Mesodermal cell (in vitro differentiated cells): ENCODE data around the gene SLC44A5.
"Not testable (repeated sequence)": the region's sequence is repeated elsewhere in the genome, so short reads cannot be mapped to it uniquely, and the experiment has no call there.

Experiments
- H3K27ac ChIP-seq: 2 replicates; pipeline ENCODE4 v1.7.0; 2013; ENCODE audit warnings: mild to moderate bottlenecking, low read depth, low read length, moderate library complexity; ENCODE audit not compliant: severe bottlenecking
- H3K36me3 ChIP-seq: 2 replicates; pipeline ENCODE4 v1.7.1; 2013; ENCODE audit warnings: mild to moderate bottlenecking, low read length, moderate library complexity; ENCODE audit not compliant: control insufficient read depth, insufficient read depth
- H3K4me1 ChIP-seq: one replicate; pipeline ENCODE4 v1.7.1; 2013; ENCODE audit warnings: mild to moderate bottlenecking, low read length; ENCODE audit not compliant: insufficient read depth, control insufficient read depth, poor library complexity, severe bottlenecking
- H3K4me3 ChIP-seq: 2 replicates; pipeline ENCODE4 v1.7.0; 2013; ENCODE audit warnings: low read length, control low read depth, mild to moderate bottlenecking; ENCODE audit not compliant: insufficient read depth, poor library complexity, severe bottlenecking; ENCODE audit errors: extremely low read depth
- H3K9me3 ChIP-seq: 2 replicates; pipeline ENCODE4 v1.7.1; 2013; ENCODE audit warnings: mild to moderate bottlenecking, low read length, moderate library complexity; ENCODE audit not compliant: control insufficient read depth
- WGBS, 2 experiments: methylation state at CpG; one replicate each; pipeline ENCODE4 v1.1.5; 2013; ENCODE audit warnings: missing lambda C conversion rate in 2 of 2; ENCODE audit not compliant: insufficient coverage in 2 of 2; 5-methylcytosine and 5-hydroxymethylcytosine counted together

SLC44A5 gene

GRCh38 chr1:75492011-75492410, 118.9 kb downstream of the SLC44A5 start:
- Histone ChIP-seq H3K4me1 (no peaks in the 10 kb centered on the region), H3K4me3 (no peak overlapping the region), H3K9me3 (no peaks in the 10 kb centered on the region), H3K27ac (no peak overlapping the region), H3K36me3 (no peaks in the 10 kb centered on the region)
- WGBS, 2 experiments = 80% methylated on average over 1 of the region's 1 CpG; no CpG with 5 or more reads in 1 of the 2 experiments

- Histone ChIP-seq H3K9me3 (peaks cover 11% of the 10 kb centered on the region), H3K36me3 (no peaks in the 10 kb centered on the region), H3K4me3 (no peak overlapping the region), H3K27ac (no peak overlapping the region), H3K4me1 (no peaks in the 10 kb centered on the region)
- WGBS, 2 experiments = 100% methylated on average over 2 of the region's 4 CpGs
These were observed 123.5 kb downstream of the SLC44A5 start for GRCh38 chr1:75487399-75487798.

GRCh38 chr1:75484789-75485188, 126.1 kb downstream of the SLC44A5 start:
- H3K4me1 ChIP-seq = no peaks in the 10 kb centered on the region
- peaks cover 11% of the 10 kb centered on the region for H3K9me3 ChIP-seq
- no peaks in the 10 kb centered on the region for H3K36me3 ChIP-seq
- no peak overlapping the region for H3K27ac ChIP-seq
- WGBS, 2 experiments = 57 to 80% methylated on average over 1 of the region's 1 CpG
- H3K4me3 ChIP-seq = no peak overlapping the region

DNA sequence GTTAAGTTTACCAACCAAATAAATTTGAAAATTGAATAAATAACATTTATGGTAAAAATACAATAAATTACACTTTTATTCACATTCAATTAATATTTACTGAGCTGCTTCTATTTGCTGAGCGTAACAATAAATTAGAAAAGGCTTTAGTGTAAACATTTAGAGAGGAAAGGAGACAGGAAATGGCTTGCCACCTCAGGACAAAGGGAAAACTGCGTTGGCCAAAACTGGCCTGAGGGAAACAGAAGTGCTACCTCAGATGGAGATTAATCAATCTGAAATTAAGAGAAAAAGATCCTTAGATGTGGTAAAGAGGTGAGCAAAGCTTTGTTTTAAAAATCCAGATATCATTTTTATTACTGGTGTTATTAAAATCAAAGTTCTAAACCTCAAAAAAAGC, 128.0 kb downstream of the SLC44A5 start:
- peaks cover 11% of the 10 kb centered on the region for H3K9me3 ChIP-seq
- H3K4me1 ChIP-seq = no peaks in the 10 kb centered on the region
- 84 to 89% methylated on average over 1 to 2 of the region's 2 CpGs for WGBS, 2 experiments
- no peaks in the 10 kb centered on the region for H3K36me3 ChIP-seq
- H3K4me3 ChIP-seq = no peak overlapping the region
- H3K27ac ChIP-seq = no peak overlapping the region

DNA sequence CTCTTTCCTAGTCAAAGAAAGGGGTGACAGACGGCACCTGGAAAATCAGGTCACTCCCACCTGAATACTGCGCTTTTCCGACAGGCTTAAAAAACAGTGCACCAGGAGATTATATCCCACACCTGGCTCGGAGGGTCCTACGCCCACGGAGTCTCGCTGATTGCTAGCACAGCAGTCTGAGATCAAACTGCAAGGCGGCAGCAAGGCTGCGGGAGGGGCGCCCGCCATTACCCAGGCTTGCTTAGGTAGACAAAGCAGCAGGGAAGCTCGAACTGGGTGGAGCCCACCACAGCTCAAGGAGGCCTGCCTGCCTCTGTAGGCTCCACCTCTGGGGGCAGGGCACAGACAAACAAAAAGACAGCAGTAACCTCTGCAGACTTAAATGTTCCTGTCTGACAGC, 134.4 kb downstream of the SLC44A5 start:
- 80% methylated on average over 2 of the region's 12 CpGs; no CpG with 5 or more reads in 1 of the 2 experiments for WGBS, 2 experiments
- H3K36me3 ChIP-seq, H3K27ac ChIP-seq, H3K4me1 ChIP-seq, H3K9me3 ChIP-seq, H3K4me3 ChIP-seq: not testable (repeated sequence)

- H3K4me1 ChIP-seq = no peaks in the 10 kb centered on the region
- H3K9me3 ChIP-seq = no peaks in the 10 kb centered on the region
- no peaks in the 10 kb centered on the region for H3K36me3 ChIP-seq
- H3K27ac ChIP-seq = no peak overlapping the region
- no peak overlapping the region for H3K4me3 ChIP-seq
- 94% methylated on average over 4 of the region's 4 CpGs; no CpG with 5 or more reads in 1 of the 2 experiments for WGBS, 2 experiments
These were observed 135.2 kb downstream of the SLC44A5 start for GRCh38 chr1:75475696-75476095.

DNA sequence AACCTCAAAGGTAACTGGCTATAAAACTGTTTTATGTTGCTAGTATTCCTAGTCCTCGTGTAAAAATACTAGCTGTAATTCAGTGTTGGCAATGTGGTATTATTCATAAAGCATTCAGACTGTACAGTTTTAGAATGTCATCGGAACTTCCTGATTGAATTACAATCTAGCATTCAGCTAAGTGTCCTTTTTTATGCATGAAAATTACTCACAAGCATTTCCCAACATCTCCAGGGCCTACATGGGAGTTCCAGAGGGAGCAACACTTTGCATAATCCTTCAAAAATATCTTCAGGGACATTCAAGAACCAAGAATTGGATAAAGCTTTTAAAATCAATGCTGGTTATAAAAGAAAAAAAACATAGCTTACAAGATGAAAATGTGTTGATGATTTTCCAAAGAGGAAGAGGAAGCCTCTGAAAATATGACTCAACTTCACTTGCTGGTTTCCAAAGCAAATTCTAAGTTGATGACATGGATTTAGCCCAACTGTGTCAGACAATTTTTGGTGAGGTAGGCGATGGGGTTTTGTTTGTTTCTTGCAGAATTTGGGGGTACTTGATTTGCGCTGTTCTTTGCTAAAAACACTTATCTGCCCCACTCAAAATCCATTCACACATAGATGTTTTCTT, 137.8 kb downstream of the SLC44A5 start:
- Histone ChIP-seq H3K4me3 (no peak overlapping the region), H3K4me1 (no peaks in the 10 kb centered on the region), H3K36me3 (no peaks in the 10 kb centered on the region), H3K27ac (no peak overlapping the region), H3K9me3 (no peaks in the 10 kb centered on the region)
- WGBS, 2 experiments = 50 to 57% methylated on average over 1 of the region's 4 CpGs

DNA sequence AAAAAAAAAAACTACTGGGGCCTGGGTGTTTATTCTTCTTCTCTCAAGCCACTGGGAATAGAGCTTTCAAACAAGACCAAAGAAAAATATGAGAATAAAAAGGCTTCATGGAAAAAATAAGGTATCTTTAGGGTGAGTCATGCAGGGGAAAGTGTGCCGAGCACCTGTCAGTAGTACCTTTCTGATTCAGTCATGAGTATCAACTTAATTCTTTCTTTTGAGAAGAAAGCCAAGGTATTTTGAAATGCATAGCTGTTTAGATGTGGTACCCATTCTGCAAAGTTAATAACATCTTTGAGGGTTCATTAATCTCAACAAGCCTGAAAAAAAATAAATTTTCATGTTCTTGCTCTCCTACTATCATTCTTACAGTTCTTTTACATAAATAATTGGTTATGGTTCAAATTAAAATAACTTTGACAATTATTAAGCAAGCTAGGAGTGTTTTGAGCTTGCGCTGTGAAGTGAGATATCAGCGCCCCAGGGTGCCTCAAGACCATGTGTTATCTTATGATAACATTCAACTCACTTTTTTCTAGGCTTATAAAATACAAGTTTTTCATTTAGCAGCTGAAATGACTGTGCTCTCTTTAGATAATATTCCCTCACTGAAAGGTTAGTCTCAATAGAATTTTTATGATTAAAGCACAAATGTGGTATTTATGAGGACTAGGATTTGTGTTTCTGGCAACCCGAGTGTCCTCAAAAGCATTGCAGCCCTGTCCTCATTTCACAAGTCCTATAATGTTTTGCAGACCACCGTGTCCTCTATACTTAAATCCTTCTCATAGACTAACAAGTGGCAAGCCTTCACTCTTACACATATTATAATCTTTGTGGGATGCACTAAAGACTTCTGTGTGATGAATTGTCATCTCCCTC, 138.6 kb downstream of the SLC44A5 start:
- H3K4me3 ChIP-seq = no peak overlapping the region
- WGBS, 2 experiments = 100% methylated on average over 1 to 3 of the region's 5 CpGs
- no peaks in the 10 kb centered on the region for H3K9me3 ChIP-seq
- H3K36me3 ChIP-seq = no peaks in the 10 kb centered on the region
- no peaks in the 10 kb centered on the region for H3K4me1 ChIP-seq
- no peak overlapping the region for H3K27ac ChIP-seq

GRCh38 chr1:75471252-75471651, 139.7 kb downstream of the SLC44A5 start:
- Histone ChIP-seq H3K36me3 (no peaks in the 10 kb centered on the region), H3K4me3 (no peak overlapping the region), H3K9me3 (no peaks in the 10 kb centered on the region), H3K27ac (no peak overlapping the region), H3K4me1 (no peaks in the 10 kb centered on the region)
- 83 to 100% methylated on average over 1 of the region's 3 CpGs for WGBS, 2 experiments

DNA sequence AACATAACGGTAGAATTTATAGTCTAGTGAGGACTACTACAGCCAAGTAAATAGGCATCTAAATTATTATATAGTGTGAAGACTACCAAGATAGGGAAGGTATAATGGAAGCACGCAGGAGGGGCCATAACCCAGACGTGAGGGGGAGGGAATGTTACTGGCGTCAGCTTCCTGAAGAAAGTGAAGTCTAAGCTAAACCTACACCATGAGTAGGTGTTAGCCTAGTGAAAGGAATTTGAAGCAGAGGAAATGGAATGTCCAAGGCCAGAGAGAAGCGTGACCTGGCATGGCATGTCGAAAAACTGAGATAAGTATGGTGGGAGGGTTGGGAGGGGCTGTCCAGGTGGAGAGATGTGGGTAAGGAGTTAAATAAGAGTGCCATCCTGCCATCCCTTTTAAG, 140.5 kb downstream of the SLC44A5 start:
- no peak overlapping the region for H3K4me3 ChIP-seq
- no peaks in the 10 kb centered on the region for H3K4me1 ChIP-seq
- H3K36me3 ChIP-seq = no peaks in the 10 kb centered on the region
- no peak overlapping the region for H3K27ac ChIP-seq
- 85 to 92% methylated on average over 2 to 4 of the region's 6 CpGs for WGBS, 2 experiments
- no peaks in the 10 kb centered on the region for H3K9me3 ChIP-seq
